Prostate gland (tissue), 2 donors: Measurements from ENCODE around the gene HAUS1.

Experiments used
- POLR2AphosphoS5 ChIP-seq: sonication (generic); formaldehyde crosslinking; IDR thresholded peaks from one replicate; pipeline ENCODE4 v1.6.1; 2017; ENCODE audit warnings: antibody characterized with exemption
- TF ChIP-seq, protein P1 (sequence below), 4 experiments: fragments of 200-600 bp in 2 of 4; fragments of 450-650 bp in 2 of 4; sonication (generic) in 2 of 4; IDR thresholded peaks; 1 replicate in 3 of 4; 2 replicates in 1 of 4; pipeline ENCODE4 v1.5.1; 2016 to 2019; ENCODE audit warnings: antibody characterized with exemption in 4 of 4, mild to moderate bottlenecking in 2 of 4, moderate library complexity in 2 of 4

DNA sequence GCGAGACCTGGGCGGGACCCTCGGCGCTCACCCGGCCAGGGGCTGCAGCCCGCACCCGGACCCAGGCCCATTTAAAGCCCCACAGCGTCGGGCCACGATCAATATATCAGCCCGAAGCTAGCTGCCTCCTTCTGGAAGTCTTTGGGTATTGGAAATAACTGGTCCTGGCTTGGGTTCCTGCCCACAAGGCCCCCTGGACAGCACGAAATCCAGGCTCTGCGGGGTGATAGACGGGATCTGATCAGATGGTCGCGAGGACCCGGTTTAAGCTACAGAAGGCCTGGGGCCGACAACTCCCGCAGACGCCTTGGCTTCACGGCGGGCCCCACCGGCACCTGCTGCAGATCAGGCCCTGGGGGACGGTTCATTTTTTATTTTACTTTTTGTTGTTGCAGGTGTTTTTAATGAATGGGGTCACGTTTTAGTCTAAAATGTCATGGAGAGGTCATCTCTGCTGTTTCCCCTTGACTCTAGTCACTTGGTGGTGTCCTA, 31.8 kb upstream of the HAUS1 start:
- TF ChIP-seq, protein P1, sequence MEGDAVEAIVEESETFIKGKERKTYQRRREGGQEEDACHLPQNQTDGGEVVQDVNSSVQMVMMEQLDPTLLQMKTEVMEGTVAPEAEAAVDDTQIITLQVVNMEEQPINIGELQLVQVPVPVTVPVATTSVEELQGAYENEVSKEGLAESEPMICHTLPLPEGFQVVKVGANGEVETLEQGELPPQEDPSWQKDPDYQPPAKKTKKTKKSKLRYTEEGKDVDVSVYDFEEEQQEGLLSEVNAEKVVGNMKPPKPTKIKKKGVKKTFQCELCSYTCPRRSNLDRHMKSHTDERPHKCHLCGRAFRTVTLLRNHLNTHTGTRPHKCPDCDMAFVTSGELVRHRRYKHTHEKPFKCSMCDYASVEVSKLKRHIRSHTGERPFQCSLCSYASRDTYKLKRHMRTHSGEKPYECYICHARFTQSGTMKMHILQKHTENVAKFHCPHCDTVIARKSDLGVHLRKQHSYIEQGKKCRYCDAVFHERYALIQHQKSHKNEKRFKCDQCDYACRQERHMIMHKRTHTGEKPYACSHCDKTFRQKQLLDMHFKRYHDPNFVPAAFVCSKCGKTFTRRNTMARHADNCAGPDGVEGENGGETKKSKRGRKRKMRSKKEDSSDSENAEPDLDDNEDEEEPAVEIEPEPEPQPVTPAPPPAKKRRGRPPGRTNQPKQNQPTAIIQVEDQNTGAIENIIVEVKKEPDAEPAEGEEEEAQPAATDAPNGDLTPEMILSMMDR (IDR thresholded peaks at IDR 0.05), result no peak
- no peak for TF ChIP-seq POLR2AphosphoS5
